ENCODE data around the gene MMP21. TPM values are rescaled to one million over a fixed set of nuclear protein-coding genes. Genes with fewer than 3 reads are reported as not detected.

MMP21 gene
- polyA plus RNA-seq, 2 donors: 0.02 to 0.04 TPM

DNA sequence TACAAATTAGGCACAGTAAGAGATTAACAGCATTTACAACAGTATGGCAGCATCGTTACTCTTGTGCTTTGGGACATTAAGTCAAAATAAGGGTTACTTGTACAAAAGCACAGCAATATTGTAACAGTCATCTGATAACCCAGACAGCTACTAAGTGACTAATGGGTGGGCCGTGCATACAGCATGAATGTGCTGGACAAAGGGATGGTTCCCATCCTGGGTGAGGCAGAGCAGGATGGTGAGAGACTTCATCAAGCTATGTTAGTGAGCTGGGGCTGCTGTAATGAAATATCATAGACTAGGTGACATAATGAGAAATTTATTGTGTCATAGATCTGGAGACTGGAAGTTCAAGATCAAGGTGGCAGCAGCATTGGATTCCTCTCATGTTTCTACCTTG is 30.7 kb downstream of the MMP21 start:
- H3K27ac ChIP-seq (ENCODE audit: low read depth in 2 of 2, low read length in 1 of 2): no peak overlapping the region
- H3K9me3 ChIP-seq (ENCODE audit: control insufficient read depth in 2 of 2, insufficient read depth in 1 of 2, low read depth in 1 of 2, low read length in 1 of 2): no peaks in the 10 kb centered on the region
- WGBS, 2 donors: 94 to 100% methylated on average over 2 of the region's 2 CpGs
- H3K4me1 ChIP-seq (ENCODE audit: control insufficient read depth in 2 of 2, insufficient read depth in 2 of 2, low read length in 1 of 2): no peaks in the 10 kb centered on the region
- no peak overlapping the region for H3K4me3 ChIP-seq (ENCODE audit: low read depth in 1 of 2, low read length in 2 of 2)
- no peaks in the 10 kb centered on the region for H3K27me3 ChIP-seq (ENCODE audit: control insufficient read depth in 1 of 2, insufficient read depth in 2 of 2, low read length in 2 of 2)
- H3K36me3 ChIP-seq (ENCODE audit: control insufficient read depth in 2 of 2, insufficient read depth in 2 of 2, low read length in 1 of 2): peaks cover 10 to 24% of the 10 kb centered on the region in 2 donors

DNA sequence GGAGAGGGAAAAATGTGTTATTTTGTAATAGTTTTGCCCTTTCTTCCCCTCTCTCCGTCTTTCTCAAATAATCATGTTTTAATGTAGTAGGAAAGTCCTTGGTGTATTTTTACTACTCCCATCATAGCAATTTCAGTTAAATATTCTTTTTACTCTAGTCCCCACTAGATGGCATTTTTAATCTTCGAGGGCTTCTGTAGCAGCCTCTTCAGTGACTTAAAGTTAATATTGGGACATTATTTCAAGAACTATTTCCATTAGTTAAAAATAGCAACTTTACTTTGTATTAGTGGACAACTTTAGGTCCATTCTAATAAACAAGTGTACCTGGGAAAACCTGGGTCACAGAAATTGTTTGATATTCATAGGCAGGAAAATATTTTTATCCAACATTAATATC is 33.2 kb downstream of the MMP21 start:
- H3K4me1 ChIP-seq (ENCODE audit: control insufficient read depth in 2 of 2, insufficient read depth in 2 of 2, low read length in 1 of 2): no peaks in the 10 kb centered on the region
- H3K9me3 ChIP-seq (ENCODE audit: control insufficient read depth in 2 of 2, insufficient read depth in 1 of 2, low read depth in 1 of 2, low read length in 1 of 2): no peaks in the 10 kb centered on the region
- H3K27ac ChIP-seq (ENCODE audit: low read depth in 2 of 2, low read length in 1 of 2): no peak overlapping the region
- no peak overlapping the region for H3K4me3 ChIP-seq (ENCODE audit: low read depth in 1 of 2, low read length in 2 of 2)
- no peaks in the 10 kb centered on the region for H3K27me3 ChIP-seq (ENCODE audit: control insufficient read depth in 1 of 2, insufficient read depth in 2 of 2, low read length in 2 of 2)
- WGBS, 2 donors: 63 to 66% methylated on average over 2 of the region's 2 CpGs
- peaks cover 20% of the 10 kb centered on the region in 2 donors for H3K36me3 ChIP-seq (ENCODE audit: control insufficient read depth in 2 of 2, insufficient read depth in 2 of 2, low read length in 1 of 2)

DNA sequence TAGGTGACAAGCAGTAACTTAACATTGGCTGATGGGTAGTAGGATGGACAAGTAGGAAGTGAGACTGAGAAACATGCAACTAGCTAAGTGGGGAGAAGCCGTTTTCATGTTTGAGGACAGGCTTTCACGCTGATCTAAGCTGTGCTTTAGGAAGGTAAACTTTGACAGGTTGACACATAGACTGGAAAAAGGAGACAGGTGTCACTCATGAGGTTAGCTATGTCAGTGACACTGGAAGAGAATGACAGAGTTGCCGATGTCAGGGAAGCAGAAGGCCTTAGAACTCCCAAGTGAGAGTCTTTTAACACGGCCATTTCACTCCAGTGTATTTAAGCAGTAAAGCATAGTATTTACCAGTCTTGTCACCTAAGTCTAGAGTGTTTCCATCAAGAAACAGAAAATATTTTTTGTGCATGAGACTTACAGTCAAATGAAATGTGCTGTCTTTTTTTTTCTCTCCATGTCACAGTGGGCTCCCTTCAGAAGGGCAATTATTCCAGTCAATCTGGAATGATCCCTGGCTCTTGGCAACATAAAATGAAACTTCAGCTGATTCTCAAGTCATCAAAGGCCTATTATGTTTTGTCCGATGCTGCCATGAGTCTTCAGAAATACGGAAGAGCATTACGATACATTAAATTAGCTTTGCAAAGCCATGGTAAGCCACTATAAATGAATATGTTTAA is 35.5 kb downstream of the MMP21 start:
- no peaks in the 10 kb centered on the region for H3K9me3 ChIP-seq (ENCODE audit: control insufficient read depth in 2 of 2, insufficient read depth in 1 of 2, low read depth in 1 of 2, low read length in 1 of 2)
- H3K36me3 ChIP-seq (ENCODE audit: control insufficient read depth in 2 of 2, insufficient read depth in 2 of 2, low read length in 1 of 2): peaks cover 24 to 26% of the 10 kb centered on the region in 2 donors
- no peak overlapping the region for H3K27ac ChIP-seq (ENCODE audit: low read depth in 2 of 2, low read length in 1 of 2)
- WGBS, 2 donors: 91 to 92% methylated on average over 7 of the region's 7 CpGs
- no peaks in the 10 kb centered on the region for H3K27me3 ChIP-seq (ENCODE audit: control insufficient read depth in 1 of 2, insufficient read depth in 2 of 2, low read length in 2 of 2)
- H3K4me1 ChIP-seq (ENCODE audit: control insufficient read depth in 2 of 2, insufficient read depth in 2 of 2, low read length in 1 of 2): no peaks in the 10 kb centered on the region
- no peak overlapping the region for H3K4me3 ChIP-seq (ENCODE audit: low read depth in 1 of 2, low read length in 2 of 2)

DNA sequence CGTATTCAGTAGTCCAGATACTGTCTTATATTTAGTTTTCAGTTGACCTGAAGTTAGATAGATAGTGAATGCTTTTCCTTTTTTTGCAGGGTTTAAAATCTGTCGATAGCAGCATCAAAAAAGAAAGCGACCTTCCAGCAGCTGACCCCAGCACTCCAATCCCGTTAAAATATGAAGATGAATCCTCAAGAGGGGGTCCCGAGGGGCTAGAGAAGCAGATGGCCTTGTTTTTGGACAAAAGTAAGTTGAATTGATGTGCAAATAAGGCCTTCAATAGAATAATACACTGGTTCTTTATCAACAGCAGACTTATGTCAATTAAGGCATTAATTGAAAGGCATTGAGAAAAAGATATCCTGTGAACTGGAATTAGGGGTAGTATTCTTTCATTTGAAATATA is 37.4 kb downstream of the MMP21 start:
- no peaks in the 10 kb centered on the region for H3K27me3 ChIP-seq (ENCODE audit: control insufficient read depth in 1 of 2, insufficient read depth in 2 of 2, low read length in 2 of 2)
- 91 to 93% methylated on average over 5 of the region's 5 CpGs for WGBS, 2 donors
- no peak overlapping the region for H3K4me3 ChIP-seq (ENCODE audit: low read depth in 1 of 2, low read length in 2 of 2)
- H3K4me1 ChIP-seq (ENCODE audit: control insufficient read depth in 2 of 2, insufficient read depth in 2 of 2, low read length in 1 of 2): no peaks in the 10 kb centered on the region
- no peak overlapping the region for H3K27ac ChIP-seq (ENCODE audit: low read depth in 2 of 2, low read length in 1 of 2)
- no peaks in the 10 kb centered on the region for H3K9me3 ChIP-seq (ENCODE audit: control insufficient read depth in 2 of 2, insufficient read depth in 1 of 2, low read depth in 1 of 2, low read length in 1 of 2)
- peaks cover 19 to 20% of the 10 kb centered on the region in 2 donors for H3K36me3 ChIP-seq (ENCODE audit: control insufficient read depth in 2 of 2, insufficient read depth in 2 of 2, low read length in 1 of 2)

DNA sequence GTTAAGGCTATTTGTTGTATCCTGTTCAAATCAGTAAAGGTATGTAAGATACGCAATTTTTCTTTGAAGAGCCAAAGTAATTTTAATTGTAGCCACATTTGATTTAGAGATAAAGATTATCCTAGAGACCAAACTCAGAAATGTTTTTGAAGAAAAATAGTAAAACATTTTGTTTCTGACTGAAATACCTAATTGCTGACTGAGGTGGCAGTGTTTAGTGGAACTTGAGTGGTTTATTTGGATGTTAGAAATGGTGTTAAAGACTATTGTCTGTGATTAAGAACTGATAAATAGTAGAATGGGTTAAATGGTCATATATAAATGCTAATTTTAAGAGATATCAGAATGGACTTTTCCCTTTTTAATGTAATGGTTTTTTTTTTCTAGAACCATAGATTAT is 40.8 kb downstream of the MMP21 start:
- H3K36me3 ChIP-seq (ENCODE audit: control insufficient read depth in 2 of 2, insufficient read depth in 2 of 2, low read length in 1 of 2): peaks cover 15 to 18% of the 10 kb centered on the region in 2 donors
- H3K4me1 ChIP-seq (ENCODE audit: control insufficient read depth in 2 of 2, insufficient read depth in 2 of 2, low read length in 1 of 2): no peaks in the 10 kb centered on the region
- no peaks in the 10 kb centered on the region for H3K27me3 ChIP-seq (ENCODE audit: control insufficient read depth in 1 of 2, insufficient read depth in 2 of 2, low read length in 2 of 2)
- H3K4me3 ChIP-seq (ENCODE audit: low read depth in 1 of 2, low read length in 2 of 2): no peak overlapping the region
- no peak overlapping the region for H3K27ac ChIP-seq (ENCODE audit: low read depth in 2 of 2, low read length in 1 of 2)
- H3K9me3 ChIP-seq (ENCODE audit: control insufficient read depth in 2 of 2, insufficient read depth in 1 of 2, low read depth in 1 of 2, low read length in 1 of 2): no peaks in the 10 kb centered on the region
- WGBS, 2 donors: 89 to 95% methylated on average over 1 of the region's 1 CpG

DNA sequence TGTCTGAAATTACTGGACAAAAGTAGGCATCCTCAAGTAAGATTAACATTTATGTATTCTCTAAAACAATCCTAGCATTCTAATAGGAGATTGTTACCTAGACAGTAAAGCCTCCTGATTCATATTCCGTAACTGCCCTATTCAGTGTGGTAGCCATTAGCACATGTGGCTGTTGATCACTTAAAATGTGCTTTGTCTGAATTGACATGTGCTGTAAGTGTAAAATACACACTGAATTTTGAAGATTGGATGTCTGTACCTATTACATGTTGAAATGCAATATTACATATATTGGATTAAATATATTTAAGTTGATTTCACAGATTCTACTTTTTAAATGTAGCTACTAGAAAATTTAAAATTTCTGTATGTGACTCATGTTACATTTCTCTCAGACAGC is 41.5 kb downstream of the MMP21 start:
- Histone ChIP-seq H3K36me3 (ENCODE audit: control insufficient read depth in 2 of 2, insufficient read depth in 2 of 2, low read length in 1 of 2) (peaks cover 14 to 19% of the 10 kb centered on the region in 2 donors), H3K4me3 (ENCODE audit: low read depth in 1 of 2, low read length in 2 of 2) (no peak overlapping the region), H3K27me3 (ENCODE audit: control insufficient read depth in 1 of 2, insufficient read depth in 2 of 2, low read length in 2 of 2) (no peaks in the 10 kb centered on the region), H3K4me1 (ENCODE audit: control insufficient read depth in 2 of 2, insufficient read depth in 2 of 2, low read length in 1 of 2) (no peaks in the 10 kb centered on the region), H3K27ac (ENCODE audit: low read depth in 2 of 2, low read length in 1 of 2) (no peak overlapping the region), H3K9me3 (ENCODE audit: control insufficient read depth in 2 of 2, insufficient read depth in 1 of 2, low read depth in 1 of 2, low read length in 1 of 2) (no peaks in the 10 kb centered on the region)
- WGBS, 2 donors: 93 to 99% methylated on average over 1 of the region's 1 CpG

DNA sequence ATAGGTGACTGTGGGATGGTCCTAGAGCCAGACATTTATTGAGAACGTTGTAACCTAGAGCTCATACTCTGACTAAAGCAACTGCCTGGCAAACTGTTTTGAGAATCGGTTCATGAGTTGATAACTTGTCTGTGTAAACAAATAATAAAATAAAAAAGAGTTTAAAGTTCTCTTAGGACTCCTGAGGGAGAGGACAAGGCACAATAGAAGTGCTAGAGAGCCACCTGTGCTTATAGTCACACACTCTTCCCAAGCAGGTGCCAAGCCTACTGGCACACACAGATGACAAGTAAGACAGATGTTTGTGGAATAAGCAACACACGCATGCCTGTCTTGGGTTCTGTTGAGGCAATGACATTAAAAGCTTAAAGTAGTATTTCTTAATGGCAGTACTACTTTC is 48.2 kb downstream of the MMP21 start:
- peaks cover 14 to 15% of the 10 kb centered on the region in 2 donors for H3K36me3 ChIP-seq (ENCODE audit: control insufficient read depth in 2 of 2, insufficient read depth in 2 of 2, low read length in 1 of 2)
- no peak overlapping the region for H3K27ac ChIP-seq (ENCODE audit: low read depth in 2 of 2, low read length in 1 of 2)
- WGBS, 2 donors: 56 to 63% methylated on average over 3 of the region's 3 CpGs
- no peaks in the 10 kb centered on the region for H3K9me3 ChIP-seq (ENCODE audit: control insufficient read depth in 2 of 2, insufficient read depth in 1 of 2, low read depth in 1 of 2, low read length in 1 of 2)
- H3K27me3 ChIP-seq (ENCODE audit: control insufficient read depth in 1 of 2, insufficient read depth in 2 of 2, low read length in 2 of 2): no peaks in the 10 kb centered on the region
- H3K4me3 ChIP-seq (ENCODE audit: low read depth in 1 of 2, low read length in 2 of 2): no peak overlapping the region
- no peaks in the 10 kb centered on the region for H3K4me1 ChIP-seq (ENCODE audit: control insufficient read depth in 2 of 2, insufficient read depth in 2 of 2, low read length in 1 of 2)

DNA sequence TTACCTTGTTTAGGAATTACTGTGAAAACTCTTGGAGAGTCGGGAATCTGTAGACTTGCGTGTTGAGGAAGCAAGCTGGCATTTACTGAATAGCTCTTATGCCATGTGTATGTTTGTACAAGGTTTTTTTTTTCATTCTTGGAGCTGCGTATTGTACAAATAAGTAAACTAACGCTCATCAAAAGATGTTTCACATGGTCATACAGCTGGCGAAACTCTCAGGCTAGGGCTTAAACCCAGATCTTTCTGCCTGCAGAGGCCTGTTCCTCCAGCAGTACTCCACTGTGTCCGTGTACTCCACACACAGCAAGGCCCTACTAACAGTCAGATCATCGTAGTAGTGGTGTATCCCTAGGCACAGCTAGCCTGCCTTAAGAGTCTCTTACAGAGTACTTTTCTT is 48.7 kb downstream of the MMP21 start:
- Histone ChIP-seq H3K36me3 (ENCODE audit: control insufficient read depth in 2 of 2, insufficient read depth in 2 of 2, low read length in 1 of 2) (peaks cover 14 to 15% of the 10 kb centered on the region in 2 donors), H3K9me3 (ENCODE audit: control insufficient read depth in 2 of 2, insufficient read depth in 1 of 2, low read depth in 1 of 2, low read length in 1 of 2) (no peaks in the 10 kb centered on the region)

DNA sequence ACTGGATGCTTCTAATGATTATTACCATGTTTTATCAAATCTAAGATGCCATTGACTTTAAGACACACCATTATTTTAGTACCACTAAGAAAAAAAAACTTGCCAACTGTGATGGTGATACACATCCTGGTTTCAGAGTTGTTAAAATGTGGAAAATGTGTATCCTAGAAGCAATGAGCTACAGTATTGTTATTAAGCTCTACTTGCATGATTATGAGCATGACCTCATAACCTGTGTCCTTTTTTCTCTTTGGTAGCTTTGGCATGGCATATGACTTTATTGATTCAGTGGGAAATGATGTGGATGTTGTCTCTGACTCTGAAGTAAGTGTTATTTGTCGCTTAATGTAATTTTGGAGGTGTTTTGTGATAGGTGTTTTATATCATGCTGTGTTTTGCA is 52.8 kb downstream of the MMP21 start:
- no peaks in the 10 kb centered on the region for H3K27me3 ChIP-seq (ENCODE audit: control insufficient read depth in 1 of 2, insufficient read depth in 2 of 2, low read length in 2 of 2)
- no peak overlapping the region for H3K27ac ChIP-seq (ENCODE audit: low read depth in 2 of 2, low read length in 1 of 2)
- WGBS, 2 donors: 97% methylated on average over 1 of the region's 1 CpG
- no peaks in the 10 kb centered on the region for H3K9me3 ChIP-seq (ENCODE audit: control insufficient read depth in 2 of 2, insufficient read depth in 1 of 2, low read depth in 1 of 2, low read length in 1 of 2)
- peaks cover 0 to 2% of the 10 kb centered on the region in 2 donors for H3K4me1 ChIP-seq (ENCODE audit: control insufficient read depth in 2 of 2, insufficient read depth in 2 of 2, low read length in 1 of 2)
- H3K4me3 ChIP-seq (ENCODE audit: low read depth in 1 of 2, low read length in 2 of 2): no peak overlapping the region
- peaks cover 8 to 9% of the 10 kb centered on the region in 2 donors for H3K36me3 ChIP-seq (ENCODE audit: control insufficient read depth in 2 of 2, insufficient read depth in 2 of 2, low read length in 1 of 2)

More for the DNA sequence above, 48.7 kb downstream of the MMP21 start:
- Histone ChIP-seq H3K27ac (ENCODE audit: low read depth in 2 of 2, low read length in 1 of 2) (no peak overlapping the region), H3K4me1 (ENCODE audit: control insufficient read depth in 2 of 2, insufficient read depth in 2 of 2, low read length in 1 of 2) (no peaks in the 10 kb centered on the region), H3K4me3 (ENCODE audit: low read depth in 1 of 2, low read length in 2 of 2) (no peak overlapping the region), H3K27me3 (ENCODE audit: control insufficient read depth in 1 of 2, insufficient read depth in 2 of 2, low read length in 2 of 2) (no peaks in the 10 kb centered on the region)
- 80 to 93% methylated on average over 7 of the region's 7 CpGs for WGBS, 2 donors

DNA sequence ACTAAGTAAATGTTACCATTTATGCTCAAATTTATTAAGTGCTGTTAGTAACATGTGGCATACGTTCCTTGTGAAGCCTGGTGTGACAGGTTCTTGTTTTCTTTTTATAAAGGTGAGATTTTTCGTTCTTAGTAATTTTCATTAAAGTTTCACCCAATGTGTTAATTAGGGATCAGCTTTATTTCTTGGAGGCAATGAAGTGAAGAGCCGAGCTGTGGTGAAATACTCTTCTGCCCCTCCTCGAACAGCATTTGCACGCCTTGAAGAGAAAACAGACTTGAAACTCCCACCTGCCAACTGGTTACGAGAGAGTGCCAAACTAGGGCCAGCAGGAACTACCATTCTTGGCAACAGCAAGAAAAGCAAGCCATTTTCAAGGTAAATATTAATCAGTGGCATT is 54.6 kb downstream of the MMP21 start:
- Histone ChIP-seq H3K4me1 (ENCODE audit: control insufficient read depth in 2 of 2, insufficient read depth in 2 of 2, low read length in 1 of 2) (peaks cover 0 to 2% of the 10 kb centered on the region in 2 donors), H3K36me3 (ENCODE audit: control insufficient read depth in 2 of 2, insufficient read depth in 2 of 2, low read length in 1 of 2) (peaks cover 3 to 5% of the 10 kb centered on the region in 2 donors), H3K4me3 (ENCODE audit: low read depth in 1 of 2, low read length in 2 of 2) (no peak overlapping the region), H3K27me3 (ENCODE audit: control insufficient read depth in 1 of 2, insufficient read depth in 2 of 2, low read length in 2 of 2) (no peaks in the 10 kb centered on the region), H3K27ac (ENCODE audit: low read depth in 2 of 2, low read length in 1 of 2) (no peak overlapping the region), H3K9me3 (ENCODE audit: control insufficient read depth in 2 of 2, insufficient read depth in 1 of 2, low read depth in 1 of 2, low read length in 1 of 2) (no peaks in the 10 kb centered on the region)
- 77 to 87% methylated on average over 6 of the region's 6 CpGs for WGBS, 2 donors

All from esophagus (tissue), 2 donors.